Uterus (tissue), 2 donors: ENCODE measurements around the gene FAM53B.

ENCODE experiments used
- CTCF ChIP-seq, 4 experiments: fragments of 200-600 bp in 2 of 4; fragments of 450-650 bp in 2 of 4; sonication (generic) in 2 of 4; IDR thresholded peaks; one replicate each; pipeline ENCODE4 v1.5.1; 2016 to 2019; ENCODE audit warnings: antibody characterized with exemption in 4 of 4, mild to moderate bottlenecking in 2 of 4, moderate library complexity in 1 of 4
- POLR2A ChIP-seq, 2 donors: fragments of 450-650 bp; IDR thresholded peaks; one replicate each; pipeline ENCODE4 v1.6.1; 2016; ENCODE audit warnings: antibody characterized with exemption in 2 of 2, mild to moderate bottlenecking in 1 of 2, moderate library complexity in 1 of 2

DNA sequence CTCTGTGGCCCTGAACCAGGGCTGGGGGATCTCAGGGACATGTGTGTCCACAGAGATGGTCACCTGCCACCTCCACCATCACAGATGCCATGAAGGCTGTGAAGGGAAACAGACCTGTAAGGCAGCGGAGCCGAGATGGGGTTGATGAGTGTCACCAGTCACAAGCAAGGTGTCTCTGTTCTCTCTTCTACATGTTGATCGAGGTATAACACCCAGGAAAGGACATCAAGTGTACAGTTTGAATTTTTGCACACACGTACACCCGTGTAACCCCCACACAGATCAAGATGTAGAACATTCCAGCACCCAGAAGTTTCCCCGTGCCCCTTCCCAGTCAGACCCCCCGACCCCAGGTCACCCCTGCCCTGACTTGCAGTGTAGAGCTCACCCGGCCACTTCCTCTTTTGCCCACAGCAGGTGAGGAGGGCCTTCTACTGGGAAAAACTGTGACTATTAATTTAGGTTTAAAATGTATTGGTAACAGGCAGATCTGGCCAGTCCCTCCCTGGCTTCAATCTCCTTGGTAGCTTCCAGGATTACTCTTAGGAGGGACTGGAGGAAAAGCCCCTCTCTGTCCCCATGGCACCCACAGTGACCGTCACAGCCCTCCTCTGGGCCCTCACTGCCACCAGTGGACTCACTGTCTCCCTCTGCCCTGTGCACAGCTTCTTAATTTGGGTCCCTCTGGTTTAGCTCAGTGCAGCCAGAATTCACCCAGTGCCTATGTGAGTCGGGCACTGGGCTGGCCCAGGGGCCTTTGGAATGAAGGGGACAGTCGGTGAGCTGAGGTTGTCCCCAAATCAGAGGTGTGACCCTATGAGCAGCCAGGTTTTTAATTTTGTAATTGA lies 174.3 kb downstream of the FAM53B start:
- no peak for TF ChIP-seq POLR2A (IDR thresholded peaks at IDR 0.05)
- TF ChIP-seq CTCF (IDR thresholded peaks at IDR 0.05): no peak
